Esophagus squamous epithelium (tissue), 4 donors: Measurements from ENCODE around the gene VMP1.

ENCODE experiments used
- CTCF ChIP-seq, 6 experiments: fragments of 450-650 bp in 4 of 6; fragments of 200-600 bp in 2 of 6; sonication (generic) in 2 of 6; IDR thresholded peaks; one replicate each; pipeline ENCODE4 v1.5.1; 2016 to 2019; ENCODE audit warnings: antibody characterized with exemption in 6 of 6, mild to moderate bottlenecking in 4 of 6, moderate library complexity in 4 of 6
- POLR2A ChIP-seq, 4 donors: fragments of 450-650 bp; IDR thresholded peaks; one replicate each; pipeline ENCODE4 v1.6.1; 2017; ENCODE audit warnings: antibody characterized with exemption in 4 of 4, mild to moderate bottlenecking in 4 of 4, moderate library complexity in 3 of 4

GRCh38 chr17:59671386-59671785, 36.1 kb upstream of the VMP1 start:
- TF ChIP-seq CTCF (IDR thresholded peaks at IDR 0.05), result no peak
- no peak for TF ChIP-seq POLR2A (IDR thresholded peaks at IDR 0.05)
